ENCODE data around the gene KDF1. TPM values are rescaled to one million over a fixed set of nuclear protein-coding genes. Genes with fewer than 3 reads are reported as not detected.

KDF1 gene
- total and polyA plus RNA-seq, 2 of the 13 experiments (the other 11 are each of a cell fraction or from before 2014, with no cell fraction given) = 1.9 to 4.9 TPM

- TF ChIP-seq HNF1B (CRISPR knock-in tag; IDR thresholded peaks at IDR 0.05) (0 out of 2 replicates have a peak, but pooled peaks have one; percentile 14), GABPB1 (CRISPR knock-in tag; IDR thresholded peaks at IDR 0.05) (no peak), SMARCE1 (IDR thresholded peaks at IDR 0.05; ENCODE audit: borderline replicate concordance) (no peak), ZZZ3 (CRISPR knock-in tag; IDR thresholded peaks at IDR 0.05; ENCODE audit: borderline replicate concordance) (no peak), SMYD3 (CRISPR knock-in tag; IDR thresholded peaks at IDR 0.05) (no peak), IRF2 (CRISPR knock-in tag; IDR thresholded peaks at IDR 0.05) (no peak), KLF15 (CRISPR knock-in tag; IDR thresholded peaks at IDR 0.05; ENCODE audit: borderline replicate concordance) (no peak)
- TF ChIP-seq, protein P1, sequence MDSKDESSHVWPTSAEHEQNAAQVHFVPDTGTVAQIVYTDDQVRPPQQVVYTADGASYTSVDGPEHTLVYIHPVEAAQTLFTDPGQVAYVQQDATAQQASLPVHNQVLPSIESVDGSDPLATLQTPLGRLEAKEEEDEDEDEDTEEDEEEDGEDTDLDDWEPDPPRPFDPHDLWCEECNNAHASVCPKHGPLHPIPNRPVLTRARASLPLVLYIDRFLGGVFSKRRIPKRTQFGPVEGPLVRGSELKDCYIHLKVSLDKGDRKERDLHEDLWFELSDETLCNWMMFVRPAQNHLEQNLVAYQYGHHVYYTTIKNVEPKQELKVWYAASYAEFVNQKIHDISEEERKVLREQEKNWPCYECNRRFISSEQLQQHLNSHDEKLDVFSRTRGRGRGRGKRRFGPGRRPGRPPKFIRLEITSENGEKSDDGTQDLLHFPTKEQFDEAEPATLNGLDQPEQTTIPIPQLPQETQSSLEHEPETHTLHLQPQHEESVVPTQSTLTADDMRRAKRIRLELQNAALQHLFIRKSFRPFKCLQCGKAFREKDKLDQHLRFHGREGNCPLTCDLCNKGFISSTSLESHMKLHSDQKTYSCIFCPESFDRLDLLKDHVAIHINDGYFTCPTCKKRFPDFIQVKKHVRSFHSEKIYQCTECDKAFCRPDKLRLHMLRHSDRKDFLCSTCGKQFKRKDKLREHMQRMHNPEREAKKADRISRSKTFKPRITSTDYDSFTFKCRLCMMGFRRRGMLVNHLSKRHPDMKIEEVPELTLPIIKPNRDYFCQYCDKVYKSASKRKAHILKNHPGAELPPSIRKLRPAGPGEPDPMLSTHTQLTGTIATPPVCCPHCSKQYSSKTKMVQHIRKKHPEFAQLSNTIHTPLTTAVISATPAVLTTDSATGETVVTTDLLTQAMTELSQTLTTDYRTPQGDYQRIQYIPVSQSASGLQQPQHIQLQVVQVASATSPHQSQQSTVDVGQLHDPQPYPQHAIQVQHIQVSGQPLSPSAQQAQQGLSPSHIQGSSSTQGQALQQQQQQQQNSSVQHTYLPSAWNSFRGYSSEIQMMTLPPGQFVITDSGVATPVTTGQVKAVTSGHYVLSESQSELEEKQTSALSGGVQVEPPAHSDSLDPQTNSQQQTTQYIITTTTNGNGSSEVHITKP (CRISPR knock-in tag; IDR thresholded peaks at IDR 0.05; ENCODE audit: low read depth) = no peak
- TF ChIP-seq, protein P2, sequence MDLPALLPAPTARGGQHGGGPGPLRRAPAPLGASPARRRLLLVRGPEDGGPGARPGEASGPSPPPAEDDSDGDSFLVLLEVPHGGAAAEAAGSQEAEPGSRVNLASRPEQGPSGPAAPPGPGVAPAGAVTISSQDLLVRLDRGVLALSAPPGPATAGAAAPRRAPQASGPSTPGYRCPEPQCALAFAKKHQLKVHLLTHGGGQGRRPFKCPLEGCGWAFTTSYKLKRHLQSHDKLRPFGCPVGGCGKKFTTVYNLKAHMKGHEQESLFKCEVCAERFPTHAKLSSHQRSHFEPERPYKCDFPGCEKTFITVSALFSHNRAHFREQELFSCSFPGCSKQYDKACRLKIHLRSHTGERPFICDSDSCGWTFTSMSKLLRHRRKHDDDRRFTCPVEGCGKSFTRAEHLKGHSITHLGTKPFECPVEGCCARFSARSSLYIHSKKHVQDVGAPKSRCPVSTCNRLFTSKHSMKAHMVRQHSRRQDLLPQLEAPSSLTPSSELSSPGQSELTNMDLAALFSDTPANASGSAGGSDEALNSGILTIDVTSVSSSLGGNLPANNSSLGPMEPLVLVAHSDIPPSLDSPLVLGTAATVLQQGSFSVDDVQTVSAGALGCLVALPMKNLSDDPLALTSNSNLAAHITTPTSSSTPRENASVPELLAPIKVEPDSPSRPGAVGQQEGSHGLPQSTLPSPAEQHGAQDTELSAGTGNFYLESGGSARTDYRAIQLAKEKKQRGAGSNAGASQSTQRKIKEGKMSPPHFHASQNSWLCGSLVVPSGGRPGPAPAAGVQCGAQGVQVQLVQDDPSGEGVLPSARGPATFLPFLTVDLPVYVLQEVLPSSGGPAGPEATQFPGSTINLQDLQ (CRISPR knock-in tag; IDR thresholded peaks at IDR 0.05) = no peak
- TF ChIP-seq, protein P3, sequence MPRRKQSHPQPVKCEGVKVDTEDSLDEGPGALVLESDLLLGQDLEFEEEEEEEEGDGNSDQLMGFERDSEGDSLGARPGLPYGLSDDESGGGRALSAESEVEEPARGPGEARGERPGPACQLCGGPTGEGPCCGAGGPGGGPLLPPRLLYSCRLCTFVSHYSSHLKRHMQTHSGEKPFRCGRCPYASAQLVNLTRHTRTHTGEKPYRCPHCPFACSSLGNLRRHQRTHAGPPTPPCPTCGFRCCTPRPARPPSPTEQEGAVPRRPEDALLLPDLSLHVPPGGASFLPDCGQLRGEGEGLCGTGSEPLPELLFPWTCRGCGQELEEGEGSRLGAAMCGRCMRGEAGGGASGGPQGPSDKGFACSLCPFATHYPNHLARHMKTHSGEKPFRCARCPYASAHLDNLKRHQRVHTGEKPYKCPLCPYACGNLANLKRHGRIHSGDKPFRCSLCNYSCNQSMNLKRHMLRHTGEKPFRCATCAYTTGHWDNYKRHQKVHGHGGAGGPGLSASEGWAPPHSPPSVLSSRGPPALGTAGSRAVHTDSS (CRISPR knock-in tag; conservative IDR thresholded peaks at IDR 0.05) = no peak
- TF ChIP-seq, protein P4, sequence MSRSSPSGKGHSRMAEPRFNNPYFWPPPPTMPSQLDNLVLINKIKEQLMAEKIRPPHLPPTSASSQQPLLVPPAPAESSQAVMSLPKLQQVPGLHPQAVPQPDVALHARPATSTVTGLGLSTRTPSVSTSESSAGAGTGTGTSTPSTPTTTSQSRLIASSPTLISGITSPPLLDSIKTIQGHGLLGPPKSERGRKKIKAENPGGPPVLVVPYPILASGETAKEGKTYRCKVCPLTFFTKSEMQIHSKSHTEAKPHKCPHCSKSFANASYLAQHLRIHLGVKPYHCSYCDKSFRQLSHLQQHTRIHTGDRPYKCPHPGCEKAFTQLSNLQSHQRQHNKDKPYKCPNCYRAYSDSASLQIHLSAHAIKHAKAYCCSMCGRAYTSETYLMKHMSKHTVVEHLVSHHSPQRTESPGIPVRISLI (CRISPR knock-in tag; IDR thresholded peaks at IDR 0.05; ENCODE audit: borderline replicate concordance) = no peak
- TF ChIP-seq, protein P5, sequence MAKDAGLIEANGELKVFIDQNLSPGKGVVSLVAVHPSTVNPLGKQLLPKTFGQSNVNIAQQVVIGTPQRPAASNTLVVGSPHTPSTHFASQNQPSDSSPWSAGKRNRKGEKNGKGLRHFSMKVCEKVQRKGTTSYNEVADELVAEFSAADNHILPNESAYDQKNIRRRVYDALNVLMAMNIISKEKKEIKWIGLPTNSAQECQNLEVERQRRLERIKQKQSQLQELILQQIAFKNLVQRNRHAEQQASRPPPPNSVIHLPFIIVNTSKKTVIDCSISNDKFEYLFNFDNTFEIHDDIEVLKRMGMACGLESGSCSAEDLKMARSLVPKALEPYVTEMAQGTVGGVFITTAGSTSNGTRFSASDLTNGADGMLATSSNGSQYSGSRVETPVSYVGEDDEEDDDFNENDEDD (CRISPR knock-in tag; IDR thresholded peaks at IDR 0.05; ENCODE audit: borderline replicate concordance) = 0 out of 2 replicates have a peak, but pooled peaks have one; percentile 2
Observed at GRCh38 chr1:26912147-26912490, 48.1 kb downstream of the KDF1 start (continued).
